IMR-90 (cell line): ENCODE data around the gene CDHR3. TPM values are rescaled to one million over a fixed set of nuclear protein-coding genes. Genes with fewer than 3 reads are reported as not detected.

Experiments used
- ATAC-seq: fragments of 200-7000 bp; cut with Tn5 transposase; 2 replicates; pipeline ENCODE4 v1.9.1; 2020; ENCODE audit warnings: low read depth, mild to moderate bottlenecking, moderate library complexity
- Bru-seq: library from RNA; stranded (reverse); fragments of 400-500 nt; gene quantifications from one replicate; lab custom pipeline; 2021; lab: Mats Ljungman, UMichigan
- BruChase-seq, 2 experiments: library from RNA; stranded (reverse); fragments of 400-500 nt; gene quantifications; one replicate each; lab custom pipeline; 2021; lab: Mats Ljungman, UMichigan
- BruUV-seq: library from RNA; stranded (reverse); fragments of 400-500 nt; replicated peaks from 2 replicates; lab custom pipeline; 2021; lab: Mats Ljungman, UMichigan
- CTCF ChIA-PET: fragments of 300-600 bp; formaldehyde crosslinking; extraction: SDS; loops from one replicate; lab custom pipeline; 2021; ENCODE audit warnings: antibody characterized with exemption; lab: Yijun Ruan, JAX
- POLR2A ChIA-PET: fragments of 300-600 bp; sonication (Branson Sonifier 250); formaldehyde crosslinking; loops from one replicate; lab custom pipeline; 2022; ENCODE audit warnings: antibody characterized with exemption; ENCODE audit not compliant: unreplicated experiment; lab: Charles Lee
- DNase-seq: peaks from one replicate; pipeline ENCODE4 v3.0.0; 2013
- H2AFZ ChIP-seq: replicated peaks from 2 replicates; pipeline ENCODE3; 2013; ENCODE audit warnings: low read length, mild to moderate bottlenecking; ENCODE audit not compliant: poor library complexity
- H2AK5ac ChIP-seq: 2 replicates; pipeline ENCODE4 v1.6.1; 2013; ENCODE audit warnings: low read depth, low read length, inconsistent platforms
- H2AK9ac ChIP-seq: replicated peaks from 2 replicates; pipeline ENCODE3; 2013; ENCODE audit warnings: mild to moderate bottlenecking, low read depth, low read length, moderate library complexity; ENCODE audit not compliant: poor library complexity
- H2BK120ac ChIP-seq: 2 replicates; pipeline ENCODE4 v1.6.1; 2013; ENCODE audit warnings: low read depth, low read length, inconsistent platforms
- H2BK15ac ChIP-seq: 3 replicates; pipeline ENCODE4 v1.6.1; 2013; ENCODE audit warnings: low read depth, low read length, inconsistent platforms
- H2BK20ac ChIP-seq: 2 replicates; pipeline ENCODE4 v1.6.1; 2013; ENCODE audit warnings: low read depth, mild to moderate bottlenecking, inconsistent platforms, low read length, moderate library complexity
- H2BK5ac ChIP-seq: 2 replicates; pipeline ENCODE4 v1.6.1; 2013; ENCODE audit warnings: mild to moderate bottlenecking, low read depth, low read length, inconsistent platforms; ENCODE audit not compliant: poor library complexity, severe bottlenecking
- H3K14ac ChIP-seq: replicated peaks from 2 replicates; pipeline ENCODE4 v1.6.1; 2013; ENCODE audit warnings: low read depth, low read length, inconsistent platforms
- H3K18ac ChIP-seq: 2 replicates; pipeline ENCODE4 v1.6.1; 2013; ENCODE audit warnings: low read depth, low read length, control low read depth
- H3K23ac ChIP-seq: 2 replicates; pipeline ENCODE4 v1.6.1; 2013; ENCODE audit warnings: low read depth, low read length, inconsistent platforms
- H3K27ac ChIP-seq: 2 replicates; pipeline ENCODE4 v1.5.1; 2013; ENCODE audit warnings: mild to moderate bottlenecking, control low read depth, low read length; ENCODE audit not compliant: insufficient read depth
- H3K27me3 ChIP-seq: 2 replicates; pipeline ENCODE4 v1.6.1; 2013; ENCODE audit warnings: low read length; ENCODE audit not compliant: control insufficient read depth, insufficient read depth
- H3K36me3 ChIP-seq: 2 replicates; pipeline ENCODE4 v1.6.1; 2013; ENCODE audit warnings: low read length, mixed read lengths; ENCODE audit not compliant: control insufficient read depth, insufficient read depth
- H3K4ac ChIP-seq: 2 replicates; pipeline ENCODE4 v1.6.1; 2013; ENCODE audit warnings: low read depth, low read length, inconsistent platforms
- H3K4me1 ChIP-seq: 2 replicates; pipeline ENCODE4 v1.6.1; 2013; ENCODE audit warnings: low read length, mixed read lengths; ENCODE audit not compliant: control insufficient read depth, insufficient read depth
- H3K4me2 ChIP-seq: 2 replicates; pipeline ENCODE4 v1.6.1; 2013; ENCODE audit warnings: low read depth, mild to moderate bottlenecking, control low read depth, low read length, moderate library complexity
- H3K4me3 ChIP-seq: 2 replicates; pipeline ENCODE4 v1.5.1; 2013; ENCODE audit warnings: low read depth, mild to moderate bottlenecking, control low read depth, low read length, moderate library complexity; ENCODE audit not compliant: insufficient read depth
- H3K56ac ChIP-seq: 2 replicates; pipeline ENCODE4 v1.6.1; 2013; ENCODE audit warnings: low read length, inconsistent platforms; ENCODE audit not compliant: insufficient read depth; ENCODE audit errors: extremely low read depth
- H3K79me1 ChIP-seq, 2 experiments: 2 replicates each; pipeline ENCODE4 v1.6.1; 2013; ENCODE audit warnings: low read length in 2 of 2, inconsistent platforms in 1 of 2, low read depth in 1 of 2
- H3K9ac ChIP-seq: 2 replicates; pipeline ENCODE4 v1.6.1; 2013; ENCODE audit warnings: low read depth, low read length, control low read depth
- H3K9me1 ChIP-seq: 2 replicates; pipeline ENCODE4 v1.6.1; 2013; ENCODE audit warnings: low read length, inconsistent platforms; ENCODE audit not compliant: insufficient read depth
- H3K9me3 ChIP-seq: 2 replicates; pipeline ENCODE4 v1.6.1; 2013; ENCODE audit warnings: low read length; ENCODE audit not compliant: control insufficient read depth, insufficient read depth
- H4K20me1 ChIP-seq: 2 replicates; pipeline ENCODE4 v1.6.1; 2013; ENCODE audit warnings: low read length, inconsistent platforms; ENCODE audit not compliant: insufficient read depth
- H4K5ac ChIP-seq: 2 replicates; pipeline ENCODE4 v1.6.1; 2013; ENCODE audit warnings: mild to moderate bottlenecking, low read depth, low read length, control low read depth
- H4K8ac ChIP-seq, 2 experiments: 2 replicates each; pipeline ENCODE4 v1.6.1; 2013; ENCODE audit warnings: low read depth in 2 of 2, low read length in 2 of 2, control low read depth in 1 of 2, inconsistent platforms in 1 of 2
- H4K91ac ChIP-seq: 2 replicates; pipeline ENCODE4 v1.6.1; 2013; ENCODE audit warnings: low read depth, low read length, inconsistent platforms; ENCODE audit not compliant: insufficient read depth
- CEBPB ChIP-seq: IDR thresholded peaks from 2 replicates; pipeline ENCODE4 v1.6.1; 2012; ENCODE audit warnings: low read depth, low read length, improper control_type of control experiment
- CHD1 ChIP-seq: IDR thresholded peaks from 2 replicates; pipeline ENCODE4 v1.6.1; 2012; ENCODE audit warnings: low read depth, low read length, improper control_type of control experiment
- MAFK ChIP-seq: IDR thresholded peaks from 2 replicates; pipeline ENCODE4 v1.6.1; 2012; ENCODE audit warnings: low read depth, low read length, improper control_type of control experiment
- MAZ ChIP-seq: IDR thresholded peaks from 2 replicates; pipeline ENCODE4 v1.6.1; 2012; ENCODE audit warnings: low read depth, mild to moderate bottlenecking, low read length, improper control_type of control experiment, moderate library complexity, borderline replicate concordance
- MXI1 ChIP-seq: IDR thresholded peaks from 2 replicates; pipeline ENCODE4 v1.6.1; 2012; ENCODE audit warnings: low read depth, mild to moderate bottlenecking, low read length, moderate library complexity, borderline replicate concordance
- NFE2L2 ChIP-seq: fragments of 150-350 bp; IDR thresholded peaks from 2 replicates; pipeline ENCODE4 v1.6.1; 2016; ENCODE audit warnings: low read depth, mild to moderate bottlenecking, low read length
- POLR2A ChIP-seq: IDR thresholded peaks from 2 replicates; pipeline ENCODE4 v1.6.1; 2012; ENCODE audit warnings: mild to moderate bottlenecking, low read depth, low read length
- RFX5 ChIP-seq: IDR thresholded peaks from 2 replicates; pipeline ENCODE4 v1.8.0; 2012; ENCODE audit warnings: low read depth, mild to moderate bottlenecking, low read length, moderate library complexity
- WGBS, 2 experiments: methylation state at CpG; one replicate each; pipeline versions ENCODE4 v1.1.5 to v1.1.7; 2013; ENCODE audit warnings: missing lambda C conversion rate in 2 of 2; ENCODE audit not compliant: insufficient read length in 1 of 2; ENCODE audit errors: extremely low coverage in 2 of 2; 5-methylcytosine and 5-hydroxymethylcytosine counted together
- dilution Hi-C: fragments of 300-500 bp; cut with HindIII; formaldehyde crosslinking; loops from one replicate; pipeline ENCODE4 v1.14.3; 2018; ENCODE audit warnings: low sequenced_read_pairs; ENCODE audit not compliant: unreplicated experiment
- in situ Hi-C: fragments of 300-500 bp; cut with MboI; formaldehyde crosslinking; loops from 3 replicates; pipeline ENCODE4 v1.14.3; 2019; ENCODE audit warnings: low sequenced_read_pairs, inconsistent platforms, mixed read lengths
- intact Hi-C: fragments of 100-400 bp; cut with micrococcal nuclease; formaldehyde crosslinking; loops from 2 replicates; pipeline ENCODE4 v1.10.0; 2022
- long read RNA-seq: library from polyadenylated mRNA; unstranded; transcript quantifications from one replicate; pipeline ENCODE4 v2.0.0, GENCODE V29; 2021; ENCODE audit not compliant: unreplicated experiment
- polyA plus RNA-seq, 3 experiments: library from polyadenylated mRNA; depleted of rRNA; stranded (reverse); fragments of >200 nt; gene quantifications; 2 replicates each; pipeline ENCODE4 v1.2.3, GENCODE V29; 2012; ENCODE audit warnings: low replicate concordance in 1 of 3
- total RNA-seq: library from RNA; depleted of rRNA; stranded (reverse); fragments of >200 nt; gene quantifications from 2 replicates; pipeline ENCODE4 v1.2.3, GENCODE V29; 2012; rRNA removed
- TF ChIP-seq, protein P1 (sequence below): fragments of 150-350 bp; IDR thresholded peaks from 2 replicates; pipeline ENCODE4 v1.6.1; 2017; ENCODE audit warnings: mild to moderate bottlenecking, antibody characterized with exemption, low read length, low read depth
- TF ChIP-seq, protein P2 (sequence below): fragments of 150-350 bp; IDR thresholded peaks from 2 replicates; pipeline ENCODE4 v1.6.1; 2016; ENCODE audit warnings: low read depth, mild to moderate bottlenecking, low read length, moderate library complexity, borderline replicate concordance

Gene CDHR3, protein sequence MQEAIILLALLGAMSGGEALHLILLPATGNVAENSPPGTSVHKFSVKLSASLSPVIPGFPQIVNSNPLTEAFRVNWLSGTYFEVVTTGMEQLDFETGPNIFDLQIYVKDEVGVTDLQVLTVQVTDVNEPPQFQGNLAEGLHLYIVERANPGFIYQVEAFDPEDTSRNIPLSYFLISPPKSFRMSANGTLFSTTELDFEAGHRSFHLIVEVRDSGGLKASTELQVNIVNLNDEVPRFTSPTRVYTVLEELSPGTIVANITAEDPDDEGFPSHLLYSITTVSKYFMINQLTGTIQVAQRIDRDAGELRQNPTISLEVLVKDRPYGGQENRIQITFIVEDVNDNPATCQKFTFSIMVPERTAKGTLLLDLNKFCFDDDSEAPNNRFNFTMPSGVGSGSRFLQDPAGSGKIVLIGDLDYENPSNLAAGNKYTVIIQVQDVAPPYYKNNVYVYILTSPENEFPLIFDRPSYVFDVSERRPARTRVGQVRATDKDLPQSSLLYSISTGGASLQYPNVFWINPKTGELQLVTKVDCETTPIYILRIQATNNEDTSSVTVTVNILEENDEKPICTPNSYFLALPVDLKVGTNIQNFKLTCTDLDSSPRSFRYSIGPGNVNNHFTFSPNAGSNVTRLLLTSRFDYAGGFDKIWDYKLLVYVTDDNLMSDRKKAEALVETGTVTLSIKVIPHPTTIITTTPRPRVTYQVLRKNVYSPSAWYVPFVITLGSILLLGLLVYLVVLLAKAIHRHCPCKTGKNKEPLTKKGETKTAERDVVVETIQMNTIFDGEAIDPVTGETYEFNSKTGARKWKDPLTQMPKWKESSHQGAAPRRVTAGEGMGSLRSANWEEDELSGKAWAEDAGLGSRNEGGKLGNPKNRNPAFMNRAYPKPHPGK
- total RNA-seq (1.6 and 1.7 TPM in 2 replicates), polyA plus RNA-seq (2012; rRNA removed) (0.96 and 1.3 TPM in 2 replicates), Bru-seq, nascent RNA (percentile 42 among the genes with signal in this experiment), BruChase-seq, experiment 1, labeled RNA remaining after a 6-hour chase (percentile 60 among the genes with signal in this experiment), BruChase-seq, experiment 2, labeled RNA remaining after a 2-hour chase (percentile 61 among the genes with signal in this experiment)
- polyA plus RNA-seq (2012; cell fraction: cytosol; rRNA removed): 0.81 and 0.82 TPM in 2 replicates
- polyA plus RNA-seq (2012; cell fraction: nucleus; rRNA removed; ENCODE audit: low replicate concordance): 3.9 and 4.1 TPM in 2 replicates
- long read RNA-seq, partial matches to known transcripts: 1 of 7 reads
- long read RNA-seq, other reads (novel, unspliced or antisense): 6 of 7 reads

DNA sequence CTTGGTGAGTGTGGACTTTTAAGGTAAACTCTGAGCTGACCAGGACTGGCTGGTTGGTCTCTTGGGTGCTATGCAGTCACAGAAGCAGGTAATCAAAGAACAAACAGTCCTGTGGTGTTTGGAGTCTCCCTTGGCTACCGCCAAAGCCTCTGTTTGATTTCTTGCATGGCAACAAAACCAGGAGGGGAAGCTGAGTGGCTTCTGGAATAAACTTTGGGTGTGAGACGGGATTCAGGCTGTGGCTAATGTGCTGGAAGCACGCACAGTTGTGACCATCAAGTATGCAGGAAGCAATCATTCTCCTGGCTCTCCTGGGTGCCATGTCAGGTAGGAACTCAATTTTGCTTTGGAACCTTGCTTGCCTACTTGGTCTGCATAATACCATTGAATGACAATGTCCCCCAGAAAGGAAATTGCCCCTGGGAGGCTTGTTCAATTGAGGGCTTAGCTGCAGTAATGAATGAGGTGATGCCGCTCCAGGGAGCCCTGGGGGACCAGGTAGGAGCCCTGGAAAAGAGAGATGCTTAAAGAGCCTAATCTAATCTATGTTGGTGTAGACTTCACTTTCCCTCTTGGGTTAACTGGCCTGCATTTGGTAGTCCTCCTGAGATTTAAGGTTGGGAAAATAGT, at the start of gene CDHR3:
TSS of gene CDHR3 (plus strand) at position 227 of the 630 bp plus-strand sequence. CDS start at position 282, 55 bp downstream.
- Histone ChIP-seq H4K8ac (no peak within 1 kb of the TSS), H3K4me3 (no peak within 1 kb of the TSS), H3K9ac (no peak within 1 kb of the TSS), H2AFZ (no peak within 1 kb of the TSS), H3K23ac (no peak within 1 kb of the TSS), H3K9me3 (no peaks in the 10 kb centered on the region), H2BK5ac (no peak within 1 kb of the TSS), H4K5ac (no peak within 1 kb of the TSS), H3K18ac (no peak within 1 kb of the TSS), H3K36me3 (no peaks in the 10 kb centered on the region), H4K20me1 (no peaks in the 10 kb centered on the region), H3K4me2 (no peak within 1 kb of the TSS), H2BK20ac (no peak within 1 kb of the TSS), H3K4ac (no peak within 1 kb of the TSS), H3K27me3 (peaks cover 19% of the 10 kb centered on the region), H3K27ac (no peak within 1 kb of the TSS), H2BK120ac (no peak within 1 kb of the TSS), H2AK5ac (no peak within 1 kb of the TSS), H3K56ac (no peak within 1 kb of the TSS), H4K91ac (no peak within 1 kb of the TSS), H2AK9ac (no peak within 1 kb of the TSS), H2BK15ac (no peak within 1 kb of the TSS), H3K9me1 (no peaks in the 10 kb centered on the region), H3K14ac (no peak within 1 kb of the TSS), H3K79me1 (no peaks in the 10 kb centered on the region), H3K4me1 (no peaks in the 10 kb centered on the region)
- no peak for DNase-seq
- dilution Hi-C loops: no loop called here
- no peak for ATAC-seq
- intact Hi-C loops: no loop called here
- 56% methylated on average over 3 of the region's 4 CpGs; no CpG with 5 or more reads in 1 of the 2 experiments for WGBS, 2 experiments
- ChIA-PET POLR2A (no interaction called here), CTCF (interaction anchor here (0.8 kb wide), 1 partner anchor 11 kb away, joined by 3 read pairs; no protein-coding TSS in a partner anchor)
- TF ChIP-seq, protein P1, sequence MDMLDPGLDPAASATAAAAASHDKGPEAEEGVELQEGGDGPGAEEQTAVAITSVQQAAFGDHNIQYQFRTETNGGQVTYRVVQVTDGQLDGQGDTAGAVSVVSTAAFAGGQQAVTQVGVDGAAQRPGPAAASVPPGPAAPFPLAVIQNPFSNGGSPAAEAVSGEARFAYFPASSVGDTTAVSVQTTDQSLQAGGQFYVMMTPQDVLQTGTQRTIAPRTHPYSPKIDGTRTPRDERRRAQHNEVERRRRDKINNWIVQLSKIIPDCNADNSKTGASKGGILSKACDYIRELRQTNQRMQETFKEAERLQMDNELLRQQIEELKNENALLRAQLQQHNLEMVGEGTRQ: no peak
- TF ChIP-seq POLR2A (no peak), NFE2L2 (no peak), RFX5 (no peak), MAZ (no peak), MXI1 (no peak), CEBPB (no peak), CHD1 (no peak), MAFK (no peak)
- TF ChIP-seq, protein P2, sequence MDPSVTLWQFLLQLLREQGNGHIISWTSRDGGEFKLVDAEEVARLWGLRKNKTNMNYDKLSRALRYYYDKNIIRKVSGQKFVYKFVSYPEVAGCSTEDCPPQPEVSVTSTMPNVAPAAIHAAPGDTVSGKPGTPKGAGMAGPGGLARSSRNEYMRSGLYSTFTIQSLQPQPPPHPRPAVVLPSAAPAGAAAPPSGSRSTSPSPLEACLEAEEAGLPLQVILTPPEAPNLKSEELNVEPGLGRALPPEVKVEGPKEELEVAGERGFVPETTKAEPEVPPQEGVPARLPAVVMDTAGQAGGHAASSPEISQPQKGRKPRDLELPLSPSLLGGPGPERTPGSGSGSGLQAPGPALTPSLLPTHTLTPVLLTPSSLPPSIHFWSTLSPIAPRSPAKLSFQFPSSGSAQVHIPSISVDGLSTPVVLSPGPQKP: no peak
- no TSS peak for BruUV-seq
- in situ Hi-C loops: no loop called here
